ENCODE results near the gene FAM234B. TPM values are rescaled to one million over a fixed set of nuclear protein-coding genes. Genes with fewer than 3 reads are reported as not detected.

Gene FAM234B
- total and polyA plus RNA-seq, 2 experiments from 2014 or later = 0.66 to 4.1 TPM

DNA sequence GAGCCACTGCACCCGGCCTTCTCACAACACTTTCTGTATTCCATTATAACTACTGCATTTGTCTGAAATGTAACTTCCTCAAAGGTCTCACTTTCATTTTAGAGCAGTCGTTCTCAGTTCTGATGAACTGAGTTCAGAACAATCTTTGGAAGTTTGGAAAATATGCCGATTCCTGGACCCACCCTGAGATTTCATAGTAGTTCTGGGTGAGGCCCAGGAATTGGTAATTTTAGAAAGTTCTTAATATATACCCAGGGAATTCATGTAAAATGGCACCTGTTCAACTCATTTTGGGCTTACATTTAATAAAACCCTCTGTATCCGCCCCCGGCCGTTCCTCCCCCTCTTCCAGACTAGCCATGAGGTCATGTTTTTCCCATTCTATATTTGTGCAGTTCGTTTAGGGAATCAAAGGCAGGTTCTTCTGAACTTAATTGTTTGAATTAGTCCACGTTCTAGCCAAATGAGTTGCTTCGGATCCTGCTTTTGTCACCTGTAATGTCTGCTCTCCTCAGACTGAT is 53.4 kb downstream of the FAM234B start:
- DNase-seq (ENCODE audit: low spot score) = no peak
- Histone ChIP-seq H3K36me3 (replicated peaks; ENCODE audit: insufficient read depth, low read depth) (no peaks in the 10 kb centered on the region), H3K27ac (peak overlapping the region; percentile 99), H4K20me1 (ENCODE audit: insufficient read depth, poor library complexity, severe bottlenecking) (no peaks in the 10 kb centered on the region), H2AFZ (peak overlapping the region; percentile 40), H3K4me3 (no peak overlapping the region), H3K4me2 (peak overlapping the region; percentile 58), H3K27me3 (no peaks in the 10 kb centered on the region), H3K4me1 (ENCODE audit: insufficient read depth) (peaks cover 62% of the 10 kb centered on the region), H3K9me2 (replicated peaks; ENCODE audit: insufficient read depth) (no peaks in the 10 kb centered on the region), H3K9me3 (ENCODE audit: low read depth) (no peaks in the 10 kb centered on the region), H3K79me2 (no peaks in the 10 kb centered on the region)
- WGBS (ENCODE audit: low lambda C conversion rate, missing lambda C conversion rate) = 83% methylated on average over 9 of the region's 9 CpGs
- no peak for TF ChIP-seq EZH2phosphoT487 (IDR thresholded peaks at IDR 0.05; ENCODE audit: low read depth, severe bottlenecking, unreplicated experiment)
- TF ChIP-seq, protein P1, sequence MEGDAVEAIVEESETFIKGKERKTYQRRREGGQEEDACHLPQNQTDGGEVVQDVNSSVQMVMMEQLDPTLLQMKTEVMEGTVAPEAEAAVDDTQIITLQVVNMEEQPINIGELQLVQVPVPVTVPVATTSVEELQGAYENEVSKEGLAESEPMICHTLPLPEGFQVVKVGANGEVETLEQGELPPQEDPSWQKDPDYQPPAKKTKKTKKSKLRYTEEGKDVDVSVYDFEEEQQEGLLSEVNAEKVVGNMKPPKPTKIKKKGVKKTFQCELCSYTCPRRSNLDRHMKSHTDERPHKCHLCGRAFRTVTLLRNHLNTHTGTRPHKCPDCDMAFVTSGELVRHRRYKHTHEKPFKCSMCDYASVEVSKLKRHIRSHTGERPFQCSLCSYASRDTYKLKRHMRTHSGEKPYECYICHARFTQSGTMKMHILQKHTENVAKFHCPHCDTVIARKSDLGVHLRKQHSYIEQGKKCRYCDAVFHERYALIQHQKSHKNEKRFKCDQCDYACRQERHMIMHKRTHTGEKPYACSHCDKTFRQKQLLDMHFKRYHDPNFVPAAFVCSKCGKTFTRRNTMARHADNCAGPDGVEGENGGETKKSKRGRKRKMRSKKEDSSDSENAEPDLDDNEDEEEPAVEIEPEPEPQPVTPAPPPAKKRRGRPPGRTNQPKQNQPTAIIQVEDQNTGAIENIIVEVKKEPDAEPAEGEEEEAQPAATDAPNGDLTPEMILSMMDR (IDR thresholded peaks at IDR 0.05; ENCODE audit: poor library complexity) = no peak
- TF ChIP-seq EZH2 (IDR thresholded peaks at IDR 0.05; ENCODE audit: borderline replicate concordance) = no peak

DNA sequence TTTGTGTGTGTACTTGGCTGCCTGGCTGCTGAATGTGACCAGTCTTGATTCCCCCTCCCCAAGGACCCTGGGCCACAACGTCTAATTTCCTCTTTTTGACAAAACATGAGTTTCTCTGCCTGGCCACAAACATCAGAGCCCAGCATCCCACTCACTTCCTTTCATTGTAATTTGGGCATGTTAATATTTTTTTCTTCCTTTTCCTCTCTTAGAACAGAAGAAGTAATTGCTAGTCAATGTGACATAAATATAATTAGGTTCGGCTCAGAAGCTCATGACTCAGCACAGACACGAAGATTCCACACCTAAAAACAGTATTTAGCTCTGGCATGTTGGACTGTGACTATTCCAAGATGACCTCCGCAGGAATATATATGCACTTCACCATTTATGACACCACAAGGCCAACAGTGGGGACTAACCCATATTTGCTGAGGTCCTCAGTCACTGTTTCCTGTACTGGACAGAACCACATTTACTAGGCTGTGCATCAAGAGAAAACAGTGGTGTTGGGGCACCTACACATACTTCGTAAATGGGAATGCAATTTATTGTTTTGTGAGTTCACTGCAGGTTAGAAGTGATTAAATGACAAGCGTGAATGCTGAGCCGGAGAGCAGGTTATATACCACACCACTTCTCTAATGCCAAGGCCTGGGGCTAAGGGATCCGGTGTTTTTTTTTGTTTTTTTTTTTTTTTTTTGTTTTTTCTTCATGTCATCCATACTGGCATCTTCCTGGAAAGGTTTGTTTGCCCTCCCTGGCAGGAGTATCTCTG is 55.1 kb downstream of the FAM234B start:
- 66% methylated on average over 8 of the region's 8 CpGs for WGBS (ENCODE audit: low lambda C conversion rate, missing lambda C conversion rate)
- H2AFZ ChIP-seq = no peak overlapping the region
- peak; percentile 18 for DNase-seq (ENCODE audit: low spot score)
- H3K4me1 ChIP-seq (ENCODE audit: insufficient read depth) = peaks cover 56% of the 10 kb centered on the region
- H3K4me2 ChIP-seq = peak overlapping the region; percentile 5
- no peaks in the 10 kb centered on the region for H3K36me3 ChIP-seq (replicated peaks; ENCODE audit: insufficient read depth, low read depth)
- no peak for TF ChIP-seq EZH2phosphoT487 (IDR thresholded peaks at IDR 0.05; ENCODE audit: low read depth, severe bottlenecking, unreplicated experiment)
- no peak for TF ChIP-seq EZH2 (IDR thresholded peaks at IDR 0.05; ENCODE audit: borderline replicate concordance)
- TF ChIP-seq, protein P1 (IDR thresholded peaks at IDR 0.05; ENCODE audit: poor library complexity) = no peak
- no peaks in the 10 kb centered on the region for H3K79me2 ChIP-seq
- H3K4me3 ChIP-seq = no peak overlapping the region
- H3K27me3 ChIP-seq = no peaks in the 10 kb centered on the region
- no peaks in the 10 kb centered on the region for H3K9me2 ChIP-seq (replicated peaks; ENCODE audit: insufficient read depth)
- no peaks in the 10 kb centered on the region for H4K20me1 ChIP-seq (ENCODE audit: insufficient read depth, poor library complexity, severe bottlenecking)
- H3K9me3 ChIP-seq (ENCODE audit: low read depth) = no peaks in the 10 kb centered on the region
- peak overlapping the region; percentile 99 for H3K27ac ChIP-seq

DNA sequence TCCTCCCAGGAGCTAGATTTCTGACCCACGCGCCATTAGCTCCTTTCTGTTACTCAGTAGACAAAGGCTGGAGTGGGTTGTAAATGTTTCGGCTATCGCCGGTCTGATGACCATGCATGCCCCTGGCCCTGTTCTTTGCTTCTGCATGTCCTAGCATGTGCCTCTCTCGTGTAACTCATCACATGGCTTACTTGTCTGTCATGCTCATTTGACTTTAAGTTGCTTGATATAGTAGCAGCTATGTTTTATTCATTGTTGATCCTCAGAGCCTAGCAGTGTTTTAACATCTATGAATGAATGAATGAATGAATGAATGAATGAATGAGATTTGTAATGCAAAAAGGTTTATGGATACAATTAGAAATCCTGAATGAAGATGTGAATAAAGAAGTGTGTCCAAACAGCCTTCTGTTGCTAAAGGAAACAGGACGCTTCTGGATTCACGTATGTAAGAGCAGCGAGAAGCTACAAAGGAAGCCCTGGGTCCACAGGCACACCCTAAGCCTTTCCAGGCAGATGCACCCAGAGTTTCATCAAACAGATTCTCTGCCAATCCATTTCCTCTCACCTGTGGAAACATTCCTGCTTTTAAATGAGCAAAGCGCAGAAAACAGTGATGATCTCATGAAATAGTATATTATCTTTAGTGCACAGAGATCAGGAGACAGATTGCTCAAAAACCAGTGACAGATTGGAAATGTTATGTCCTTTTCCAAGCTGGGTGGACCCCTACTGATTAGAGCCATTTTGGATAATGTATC is 55.8 kb downstream of the FAM234B start:
- Histone ChIP-seq H3K9me3 (ENCODE audit: low read depth) (no peaks in the 10 kb centered on the region), H4K20me1 (ENCODE audit: insufficient read depth, poor library complexity, severe bottlenecking) (no peaks in the 10 kb centered on the region), H3K36me3 (replicated peaks; ENCODE audit: insufficient read depth, low read depth) (no peaks in the 10 kb centered on the region), H3K27ac (peak overlapping the region; percentile 99), H3K4me1 (ENCODE audit: insufficient read depth) (peaks cover 50% of the 10 kb centered on the region), H3K79me2 (no peaks in the 10 kb centered on the region), H3K27me3 (no peaks in the 10 kb centered on the region), H3K4me2 (peak overlapping the region; percentile 78), H3K9me2 (replicated peaks; ENCODE audit: insufficient read depth) (no peaks in the 10 kb centered on the region), H3K4me3 (no peak overlapping the region), H2AFZ (no peak overlapping the region)
- no peak for DNase-seq (ENCODE audit: low spot score)
- 87% methylated on average over 10 of the region's 10 CpGs for WGBS (ENCODE audit: low lambda C conversion rate, missing lambda C conversion rate)
- TF ChIP-seq EZH2 (IDR thresholded peaks at IDR 0.05; ENCODE audit: borderline replicate concordance) (no peak), EZH2phosphoT487 (IDR thresholded peaks at IDR 0.05; ENCODE audit: low read depth, severe bottlenecking, unreplicated experiment) (no peak)
- TF ChIP-seq, protein P1 (IDR thresholded peaks at IDR 0.05; ENCODE audit: poor library complexity) = no peak
